Right lobe of liver (tissue), 4 donors: Measurements from ENCODE around the gene IDUA.

ENCODE experiments used
- POLR2A ChIP-seq: fragments of 450-650 bp; IDR thresholded peaks from one replicate; pipeline ENCODE4 v1.6.1; 2017; ENCODE audit warnings: antibody characterized with exemption, mild to moderate bottlenecking
- TF ChIP-seq, protein P1 (sequence below), 4 donors: fragments of 200-600 bp in 3 of 4; fragments of 450-650 bp in 1 of 4; IDR thresholded peaks; one replicate each; pipeline versions ENCODE4 v1.5.1 to v1.8.0; 2016 to 2022; ENCODE audit warnings: antibody characterized with exemption in 4 of 4, mild to moderate bottlenecking in 2 of 4
- donor health status: DM: no; HTN: no; CAD: no.
- donor health status: DM: no; HTN: no; CAD: no.
- donor health status: DM: no; HTN: yes; CAD: no.

GRCh38 chr4:1001561-1002130 is 14.8 kb downstream of the IDUA start:
- no peak for TF ChIP-seq POLR2A
- TF ChIP-seq, protein P1, sequence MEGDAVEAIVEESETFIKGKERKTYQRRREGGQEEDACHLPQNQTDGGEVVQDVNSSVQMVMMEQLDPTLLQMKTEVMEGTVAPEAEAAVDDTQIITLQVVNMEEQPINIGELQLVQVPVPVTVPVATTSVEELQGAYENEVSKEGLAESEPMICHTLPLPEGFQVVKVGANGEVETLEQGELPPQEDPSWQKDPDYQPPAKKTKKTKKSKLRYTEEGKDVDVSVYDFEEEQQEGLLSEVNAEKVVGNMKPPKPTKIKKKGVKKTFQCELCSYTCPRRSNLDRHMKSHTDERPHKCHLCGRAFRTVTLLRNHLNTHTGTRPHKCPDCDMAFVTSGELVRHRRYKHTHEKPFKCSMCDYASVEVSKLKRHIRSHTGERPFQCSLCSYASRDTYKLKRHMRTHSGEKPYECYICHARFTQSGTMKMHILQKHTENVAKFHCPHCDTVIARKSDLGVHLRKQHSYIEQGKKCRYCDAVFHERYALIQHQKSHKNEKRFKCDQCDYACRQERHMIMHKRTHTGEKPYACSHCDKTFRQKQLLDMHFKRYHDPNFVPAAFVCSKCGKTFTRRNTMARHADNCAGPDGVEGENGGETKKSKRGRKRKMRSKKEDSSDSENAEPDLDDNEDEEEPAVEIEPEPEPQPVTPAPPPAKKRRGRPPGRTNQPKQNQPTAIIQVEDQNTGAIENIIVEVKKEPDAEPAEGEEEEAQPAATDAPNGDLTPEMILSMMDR (IDR thresholded peaks at IDR 0.05) = no peak
